GM12878 (cell line): ENCODE data around the gene GANC. TPM values are rescaled to one million over a fixed set of nuclear protein-coding genes. Genes with fewer than 3 reads are reported as not detected.

ENCODE experiments used
- ATAC-seq: fragments of 200-7000 bp; cut with Tn5 transposase; 3 replicates; pipeline ENCODE4 v1.9.1; 2020; ENCODE audit warnings: mild to moderate bottlenecking, moderate library complexity
- BruUV-seq: library from RNA; stranded (reverse); fragments of 400-500 nt; replicated peaks from 2 replicates; lab custom pipeline; 2021; lab: Mats Ljungman, UMichigan
- CTCF ChIA-PET: fragments of 300-600 bp; sonication (Branson Sonifier 250); formaldehyde crosslinking; extraction: SDS; loops from one replicate; lab custom pipeline; 2021; ENCODE audit warnings: inconsistent platforms; lab: Yijun Ruan, JAX
- POLR2A ChIA-PET: fragments of 350-600 bp; formaldehyde crosslinking; extraction: SDS; loops from one replicate; lab custom pipeline; 2021; ENCODE audit warnings: inconsistent platforms; lab: Charles Lee
- RAD21 ChIA-PET: fragments of 300-600 bp; sonication (Branson Sonifier 250); formaldehyde crosslinking; loops from one replicate; lab custom pipeline; 2023; ENCODE audit warnings: antibody characterized with exemption; ENCODE audit not compliant: unreplicated experiment; lab: Charles Lee
- SMC1A ChIA-PET: fragments of 300-600 bp; sonication (Branson Sonifier 250); formaldehyde crosslinking; loops from one replicate; lab custom pipeline; 2023; ENCODE audit not compliant: unreplicated experiment, uncharacterized antibody; lab: Charles Lee
- DNase-seq: peaks from one replicate; pipeline ENCODE4 v3.0.0-alpha.2; 2011; ENCODE audit warnings: low read depth, low spot score
- FAIRE-seq: peaks from 3 replicates; lab custom pipeline; 2011; peaks lifted over from hg19 to GRCh38; lab: Jason Lieb, UNC
- H2AFZ ChIP-seq: 2 replicates; pipeline ENCODE4 v1.6.0; 2011; ENCODE audit warnings: low read depth, low read length, control low read depth; ENCODE audit not compliant: control insufficient read depth
- H3K27ac ChIP-seq: 2 replicates; pipeline ENCODE4 v1.5.1; 2011; ENCODE audit warnings: control low read depth; ENCODE audit not compliant: control insufficient read depth, insufficient read depth
- H3K27me3 ChIP-seq, 2 experiments: replicated peaks in 1 of 2; 2 replicates each; pipeline versions ENCODE4 v1.6.0 to v1.6.1; 2011; ENCODE audit warnings: low read length in 1 of 2; ENCODE audit not compliant: control insufficient read depth in 2 of 2, insufficient read depth in 2 of 2
- H3K36me3 ChIP-seq, 2 experiments: 2 replicates each; pipeline ENCODE4 v1.5.1; 2011; ENCODE audit warnings: low read length in 1 of 2; ENCODE audit not compliant: control insufficient read depth in 2 of 2, insufficient read depth in 2 of 2
- H3K4me1 ChIP-seq: 2 replicates; pipeline ENCODE4 v1.6.1; 2011; ENCODE audit warnings: mild to moderate bottlenecking, low read length, moderate library complexity, mixed read lengths; ENCODE audit not compliant: control insufficient read depth, insufficient read depth
- H3K4me2 ChIP-seq: 2 replicates; pipeline ENCODE4 v1.6.0; 2011; ENCODE audit warnings: control low read depth; ENCODE audit not compliant: control insufficient read depth, insufficient read depth
- H3K4me3 ChIP-seq: fragments of 200-600 bp; sonication (generic); 2 replicates; pipeline ENCODE4 v1.5.1; 2016
- H3K79me2 ChIP-seq: 2 replicates; pipeline ENCODE4 v1.6.0; 2011; ENCODE audit warnings: low read length; ENCODE audit not compliant: control insufficient read depth, insufficient read depth
- H3K9ac ChIP-seq: 2 replicates; pipeline ENCODE4 v1.8.0; 2011; ENCODE audit warnings: low read length, control low read depth, mixed read lengths; ENCODE audit not compliant: control insufficient read depth, insufficient read depth
- H3K9me3 ChIP-seq: replicated peaks from 3 replicates; pipeline ENCODE4 v1.5.1; 2011; ENCODE audit warnings: mild to moderate bottlenecking, low read length; ENCODE audit not compliant: control insufficient read depth, insufficient read depth
- H4K20me1 ChIP-seq: 2 replicates; pipeline ENCODE4 v1.6.0; 2011; ENCODE audit not compliant: control insufficient read depth, insufficient read depth
- BACH1 ChIP-seq: fragments of 450-650 bp; IDR thresholded peaks from 2 replicates; pipeline ENCODE4 v1.6.1; 2017; ENCODE audit warnings: mild to moderate bottlenecking, borderline replicate concordance
- BMI1 ChIP-seq: fragments of 450-650 bp; IDR thresholded peaks from 2 replicates; pipeline ENCODE4 v1.6.1; 2016; ENCODE audit warnings: mild to moderate bottlenecking, moderate library complexity, borderline replicate concordance
- RBBP5 ChIP-seq: fragments of 200-600 bp; sonication (generic); conservative IDR thresholded peaks from 2 replicates; pipeline ENCODE4 v1.6.1; 2016
- ZNF687 ChIP-seq: fragments of 450-650 bp; IDR thresholded peaks from 2 replicates; pipeline ENCODE4 v1.6.1; 2017; ENCODE audit warnings: mild to moderate bottlenecking, moderate library complexity
- WGBS: methylation state at CpG from one replicate; pipeline ENCODE4 v1.1.6; 2016; ENCODE audit warnings: low lambda C conversion rate; ENCODE audit not compliant: insufficient replicate concordance, insufficient coverage; ENCODE audit errors: missing lambda C conversion rate; 5-methylcytosine and 5-hydroxymethylcytosine counted together
- in situ Hi-C: fragments of 300-500 bp; cut with MboI; formaldehyde crosslinking; loops from 9 replicates; pipeline ENCODE4 v1.14.3; 2018; ENCODE audit warnings: mixed read lengths
- intact Hi-C: fragments of 100-400 bp; cut with micrococcal nuclease; formaldehyde crosslinking; loops from one replicate; pipeline ENCODE4 v1.14.2; 2022; ENCODE audit not compliant: unreplicated experiment
- polyA plus RNA-seq, 11 experiments: library from polyadenylated mRNA; depleted of rRNA in 4 of 11; unstranded in 6 of 11; stranded (reverse) in 5 of 11; fragments of >200 nt; fragmentation: Nextera tagmentation in 4 of 11; fragmentation: Illumina TruSeq in 1 of 11; extraction: Ambion mirVana in 4 of 11; extraction: Trizol in 1 of 11; gene quantifications; 1 replicate in 1 of 11; 2 replicates in 10 of 11; pipeline versions ENCODE4 v1.2.1 to v1.2.3, GENCODE V29; 2011 to 2016; ENCODE audit warnings: inconsistent platforms in 2 of 11, missing spikeins in 2 of 11, low read depth in 1 of 11
- total RNA-seq, 4 experiments: library from RNA; depleted of rRNA in 3 of 4; stranded (reverse); fragments of >200 nt in 3 of 4; fragmentation: Illumina TruSeq in 1 of 4; extraction: Trizol in 1 of 4; gene quantifications; 2 replicates each; pipeline versions ENCODE4 v1.2.1 to v1.2.3, GENCODE V29; 2013 to 2021

The GANC gene
- total and polyA plus RNA-seq, 10 of the 15 experiments (the other 5 are each of a cell fraction or from before 2014, with no cell fraction given) = 11.3 to 35.3 (median 23.0) TPM

GRCh38 chr15:42402455-42403205 lies 129.6 kb downstream of the GANC start:
- BruUV-seq = no TSS peak
- WGBS = 63% methylated on average over 15 of the region's 15 CpGs
- H3K4me1 ChIP-seq = peaks cover 14% of the 10 kb centered on the region
- in situ Hi-C loops = no loop called here
- FAIRE-seq (no peak), ATAC-seq (no peak), DNase-seq (no peak)
- no peak overlapping the region for H3K4me2 ChIP-seq
- no peaks in the 10 kb centered on the region; the same call in 2 of the 3 replicates for H3K9me3 ChIP-seq
- H3K4me3 ChIP-seq = no peak overlapping the region
- intact Hi-C loops = no loop called here
- H2AFZ ChIP-seq = no peak overlapping the region
- no peak overlapping the region for H3K27ac ChIP-seq
- no peak overlapping the region for H3K9ac ChIP-seq
- ChIA-PET RAD21 (no interaction called here), SMC1A (interaction anchor here (2.1 kb wide), 1 partner anchor 10 kb away, joined by 4 read pairs; no protein-coding TSS in a partner anchor), POLR2A (interaction anchor here (0.5 kb wide), 1 partner anchor 1742 kb away, joined by 3 read pairs; no protein-coding TSS in a partner anchor)
- no peaks in the 10 kb centered on the region for H3K79me2 ChIP-seq
- H3K36me3 ChIP-seq = no peaks in the 10 kb centered on the region
- no peaks in the 10 kb centered on the region for H4K20me1 ChIP-seq
- TF ChIP-seq RBBP5 (no peak), BACH1 (no peak)
- TF ChIP-seq, all 136 proteins: peak for 0
- H3K27me3 ChIP-seq = no peaks in the 10 kb centered on the region
- CTCF ChIA-PET = no interaction called here

- H4K20me1 ChIP-seq = no peaks in the 10 kb centered on the region
- no peaks in the 10 kb centered on the region for H3K36me3 ChIP-seq
- H3K79me2 ChIP-seq = no peaks in the 10 kb centered on the region
- no peak overlapping the region for H3K27ac ChIP-seq
- intact Hi-C loops (no loop called here), in situ Hi-C loops (no loop called here)
- FAIRE-seq (no peak), DNase-seq (no peak), ATAC-seq (no peak)
- no peaks in the 10 kb centered on the region; the same call in 2 of the 3 replicates for H3K9me3 ChIP-seq
- 80% methylated on average over 7 of the region's 7 CpGs for WGBS
- ChIA-PET CTCF (no interaction called here), SMC1A (no interaction called here), POLR2A (interaction anchor here (0.5 kb wide), 2 partner anchors 1246 to 1743 kb away, joined by 3 read pairs; no protein-coding TSS in a partner anchor), RAD21 (no interaction called here)
- H3K4me3 ChIP-seq = no peak overlapping the region
- TF ChIP-seq BMI1 (no peak), ZNF687 (no peak)
- H3K4me1 ChIP-seq = peaks cover 14% of the 10 kb centered on the region
- H3K9ac ChIP-seq = no peak overlapping the region
- H3K4me2 ChIP-seq = no peak overlapping the region
- no TSS peak for BruUV-seq
- no peak overlapping the region for H2AFZ ChIP-seq
- H3K27me3 ChIP-seq = no peaks in the 10 kb centered on the region
Measured at GRCh38 chr15:42403389-42403788, 130.4 kb downstream of the GANC start.
